Smooth muscle cell (in vitro differentiated cells): ENCODE measurements around the gene ITPK1. TPM values are rescaled to one million over a fixed set of nuclear protein-coding genes. Genes with fewer than 3 reads are reported as not detected.

Source experiments
- DNase-seq: peaks from one replicate; lab custom pipeline; 2025; ENCODE audit not compliant: unreplicated experiment; lab: John Stamatoyannopoulos, UW
- H2AFZ ChIP-seq: fragments of 200-600 bp; sonication (generic); 2 replicates; pipeline ENCODE4 v1.6.0; 2016; ENCODE audit warnings: antibody characterized with exemption, low read depth, mild to moderate bottlenecking
- H3F3A ChIP-seq: fragments of 200-600 bp; sonication (generic); 2 replicates; pipeline ENCODE4 v1.6.0; 2017; ENCODE audit warnings: antibody characterized with exemption, low read depth
- H3K27ac ChIP-seq: fragments of 200-600 bp; sonication (generic); 2 replicates; pipeline ENCODE4 v1.5.1; 2016; ENCODE audit warnings: low read depth, mild to moderate bottlenecking
- H3K27me3 ChIP-seq: fragments of 200-600 bp; sonication (generic); 2 replicates; pipeline ENCODE4 v1.6.1; 2016; ENCODE audit warnings: low read depth, mild to moderate bottlenecking
- H3K36me3 ChIP-seq: fragments of 200-600 bp; sonication (generic); 2 replicates; pipeline ENCODE4 v1.5.1; 2016; ENCODE audit warnings: low read depth
- H3K4me1 ChIP-seq: fragments of 200-600 bp; sonication (generic); 2 replicates; pipeline ENCODE4 v1.5.1; 2016; ENCODE audit warnings: low read depth
- H3K4me2 ChIP-seq: fragments of 200-600 bp; sonication (generic); 2 replicates; pipeline ENCODE4 v1.6.0; 2016; ENCODE audit warnings: mild to moderate bottlenecking
- H3K4me3 ChIP-seq: fragments of 200-600 bp; sonication (generic); 2 replicates; pipeline ENCODE4 v1.5.1; 2016; ENCODE audit warnings: mild to moderate bottlenecking
- H3K79me2 ChIP-seq: fragments of 200-600 bp; sonication (generic); 2 replicates; pipeline ENCODE4 v1.6.0; 2016; ENCODE audit warnings: low read depth, mild to moderate bottlenecking
- H3K9ac ChIP-seq: fragments of 200-600 bp; sonication (generic); 2 replicates; pipeline ENCODE4 v1.6.0; 2016; ENCODE audit warnings: low read depth
- H3K9me3 ChIP-seq: fragments of 200-600 bp; sonication (generic); replicated peaks from 2 replicates; pipeline ENCODE4 v1.5.1; 2016; ENCODE audit warnings: low read depth
- H4K20me1 ChIP-seq: fragments of 200-600 bp; sonication (generic); 2 replicates; pipeline ENCODE4 v1.6.0; 2016; ENCODE audit warnings: low read depth
- CTCF ChIP-seq: fragments of 200-600 bp; sonication (generic); IDR thresholded peaks from 2 replicates; pipeline ENCODE4 v1.5.1; 2017; ENCODE audit warnings: borderline replicate concordance, mild to moderate bottlenecking, antibody characterized with exemption; ENCODE audit not compliant: insufficient read depth, poor library complexity, severe bottlenecking
- WGBS: methylation state at CpG from one replicate; pipeline ENCODE4 v1.1.7; 2016; ENCODE audit warnings: low lambda C conversion rate; 5-methylcytosine and 5-hydroxymethylcytosine counted together
- polyA plus RNA-seq: library from polyadenylated mRNA; unstranded; fragments of >200 nt; fragmentation: Nextera tagmentation; extraction: Ambion mirVana; gene quantifications from 2 replicates; pipeline ENCODE4 v1.2.1, GENCODE V29; 2016
- total RNA-seq: library from RNA; depleted of rRNA; stranded (reverse); fragments of >200 nt; gene quantifications from 2 replicates; pipeline ENCODE4 v1.2.3, GENCODE V29; 2014

The ITPK1 gene
- total and polyA plus RNA-seq, 2 experiments from 2014 or later, result 9.2 to 14.2 TPM

- Histone ChIP-seq H3K79me2 (no peaks in the 10 kb centered on the region), H3K27me3 (no peaks in the 10 kb centered on the region), H3K9me3 (no peaks in the 10 kb centered on the region), H3F3A (no peaks in the 10 kb centered on the region), H3K36me3 (no peaks in the 10 kb centered on the region), H3K4me2 (no peak overlapping the region), H4K20me1 (peaks cover 5% of the 10 kb centered on the region), H3K9ac (peak overlapping the region; percentile 34), H3K4me1 (no peaks in the 10 kb centered on the region), H3K27ac (peak overlapping the region; percentile 89), H3K4me3 (no peak overlapping the region), H2AFZ (no peak overlapping the region)
- DNase-seq, result no peak
- WGBS, result 88% methylated on average over 5 of the region's 5 CpGs
- TF ChIP-seq CTCF, result no peak
Measured at GRCh38 chr14:92984082-92984788, 131.5 kb downstream of the ITPK1 start.

- Histone ChIP-seq H3K9ac (peak overlapping the region; percentile 49), H4K20me1 (peaks cover 5% of the 10 kb centered on the region), H3F3A (no peaks in the 10 kb centered on the region), H3K4me3 (no peak overlapping the region), H3K4me1 (no peaks in the 10 kb centered on the region), H2AFZ (no peak overlapping the region), H3K36me3 (no peaks in the 10 kb centered on the region), H3K4me2 (peak overlapping the region; percentile 55), H3K27me3 (no peaks in the 10 kb centered on the region), H3K9me3 (no peaks in the 10 kb centered on the region), H3K27ac (peak overlapping the region; percentile 89), H3K79me2 (no peaks in the 10 kb centered on the region)
- DNase-seq, result no peak
- no peak for TF ChIP-seq CTCF
- 46% methylated on average over 8 of the region's 8 CpGs for WGBS
Measured at GRCh38 chr14:92982956-92983355, 132.8 kb downstream of the ITPK1 start.

GRCh38 chr14:92981726-92982125, 134.0 kb downstream of the ITPK1 start:
- H2AFZ ChIP-seq, result no peak overlapping the region
- H3K79me2 ChIP-seq, result no peaks in the 10 kb centered on the region
- no peak overlapping the region for H3K9ac ChIP-seq
- H4K20me1 ChIP-seq, result peaks cover 5% of the 10 kb centered on the region
- no peak for DNase-seq
- H3K4me2 ChIP-seq, result no peak overlapping the region
- no peaks in the 10 kb centered on the region for H3F3A ChIP-seq
- no peak overlapping the region for H3K4me3 ChIP-seq
- TF ChIP-seq CTCF, result no peak
- no peaks in the 10 kb centered on the region for H3K36me3 ChIP-seq
- H3K27ac ChIP-seq, result no peak overlapping the region
- H3K9me3 ChIP-seq, result no peaks in the 10 kb centered on the region
- H3K4me1 ChIP-seq, result no peaks in the 10 kb centered on the region
- H3K27me3 ChIP-seq, result no peaks in the 10 kb centered on the region
- WGBS, result 98% methylated on average over 8 of the region's 8 CpGs

GRCh38 chr14:92980866-92981265, 134.9 kb downstream of the ITPK1 start:
- H3K79me2 ChIP-seq, result no peaks in the 10 kb centered on the region
- no peak overlapping the region for H3K9ac ChIP-seq
- 100% methylated on average over 2 of the region's 4 CpGs for WGBS
- no peaks in the 10 kb centered on the region for H3K4me1 ChIP-seq
- peaks cover 5% of the 10 kb centered on the region for H4K20me1 ChIP-seq
- TF ChIP-seq CTCF, result no peak
- no peak overlapping the region for H2AFZ ChIP-seq
- no peak for DNase-seq
- H3K36me3 ChIP-seq, result no peaks in the 10 kb centered on the region
- no peak overlapping the region for H3K4me3 ChIP-seq
- no peak overlapping the region for H3K4me2 ChIP-seq
- H3K27me3 ChIP-seq, result no peaks in the 10 kb centered on the region
- H3K27ac ChIP-seq, result no peak overlapping the region
- no peaks in the 10 kb centered on the region for H3K9me3 ChIP-seq
- H3F3A ChIP-seq, result no peaks in the 10 kb centered on the region
